ENCODE data around the gene PDSS2.

The PDSS2 gene

GRCh38 chr6:107108201-107108890, 351.0 kb downstream of the PDSS2 start:
- Histone ChIP-seq H3K9me2 (replicated peaks; ENCODE audit: insufficient read depth, low read length) (no peaks in the 10 kb centered on the region), H2AFZ (ENCODE audit: low read depth, low read length, severe bottlenecking) (no peak overlapping the region), H3K79me2 (ENCODE audit: insufficient read depth, low read length) (peaks cover 16% of the 10 kb centered on the region; the same call in 1 of the 2 replicates), H3K9ac (ENCODE audit: low read length) (no peak overlapping the region), H3K4me3 (ENCODE audit: insufficient read depth, low read length, poor library complexity, severe bottlenecking) (no peak overlapping the region), H3K27me3 (ENCODE audit: low read length) (no peaks in the 10 kb centered on the region), H3K4me2 (ENCODE audit: low read depth, low read length, poor library complexity, severe bottlenecking) (no peak overlapping the region), H3F3A (ENCODE audit: insufficient read depth) (no peaks in the 10 kb centered on the region), H3K36me3 (ENCODE audit: low read length) (no peaks in the 10 kb centered on the region), H3K9me3 (ENCODE audit: insufficient read depth, low read length) (no peaks in the 10 kb centered on the region), H4K20me1 (ENCODE audit: low read depth, low read length) (no peaks in the 10 kb centered on the region), H3K27ac (ENCODE audit: low read depth, low read length) (no peak overlapping the region)
- TF ChIP-seq EZH2phosphoT487 (conservative IDR thresholded peaks at IDR 0.05; ENCODE audit: low read length) (no peak), CTCF (IDR thresholded peaks at IDR 0.05; ENCODE audit: insufficient read depth, low read length, poor library complexity, severe bottlenecking) (no peak)

GRCh38 chr6:107107791-107108190, 351.6 kb downstream of the PDSS2 start:
- no peaks in the 10 kb centered on the region for H3K9me3 ChIP-seq (ENCODE audit: insufficient read depth, low read length)
- no peaks in the 10 kb centered on the region for H3F3A ChIP-seq (ENCODE audit: insufficient read depth)
- H3K27ac ChIP-seq (ENCODE audit: low read depth, low read length): no peak overlapping the region
- H3K9ac ChIP-seq (ENCODE audit: low read length): no peak overlapping the region
- H3K9me2 ChIP-seq (replicated peaks; ENCODE audit: insufficient read depth, low read length): no peaks in the 10 kb centered on the region
- H4K20me1 ChIP-seq (ENCODE audit: low read depth, low read length): no peaks in the 10 kb centered on the region
- H3K4me3 ChIP-seq (ENCODE audit: insufficient read depth, low read length, poor library complexity, severe bottlenecking): no peak overlapping the region
- no peak for TF ChIP-seq CTCF (IDR thresholded peaks at IDR 0.05; ENCODE audit: insufficient read depth, low read length, poor library complexity, severe bottlenecking)
- TF ChIP-seq EZH2phosphoT487 (conservative IDR thresholded peaks at IDR 0.05; ENCODE audit: low read length): no peak
- H3K4me2 ChIP-seq (ENCODE audit: low read depth, low read length, poor library complexity, severe bottlenecking): no peak overlapping the region
- peaks cover 12% of the 10 kb centered on the region; the same call in 1 of the 2 replicates for H3K79me2 ChIP-seq (ENCODE audit: insufficient read depth, low read length)
- H2AFZ ChIP-seq (ENCODE audit: low read depth, low read length, severe bottlenecking): no peak overlapping the region
- no peaks in the 10 kb centered on the region for H3K36me3 ChIP-seq (ENCODE audit: low read length)
- no peaks in the 10 kb centered on the region for H3K27me3 ChIP-seq (ENCODE audit: low read length)

GRCh38 chr6:107106165-107106564, 353.2 kb downstream of the PDSS2 start:
- Histone ChIP-seq H3K9me3 (ENCODE audit: insufficient read depth, low read length) (no peaks in the 10 kb centered on the region), H4K20me1 (ENCODE audit: low read depth, low read length) (no peaks in the 10 kb centered on the region), H3K9ac (ENCODE audit: low read length) (no peak overlapping the region), H3K27me3 (ENCODE audit: low read length) (no peaks in the 10 kb centered on the region), H3K27ac (ENCODE audit: low read depth, low read length) (no peak overlapping the region), H3K79me2 (ENCODE audit: insufficient read depth, low read length) (0 out of 2 replicates have a peak, but pooled peaks cover 7% of the 10 kb centered on the region), H3K36me3 (ENCODE audit: low read length) (no peaks in the 10 kb centered on the region), H3K4me2 (ENCODE audit: low read depth, low read length, poor library complexity, severe bottlenecking) (no peak overlapping the region), H3K4me3 (ENCODE audit: insufficient read depth, low read length, poor library complexity, severe bottlenecking) (no peak overlapping the region), H3F3A (ENCODE audit: insufficient read depth) (no peaks in the 10 kb centered on the region), H3K9me2 (replicated peaks; ENCODE audit: insufficient read depth, low read length) (no peaks in the 10 kb centered on the region), H2AFZ (ENCODE audit: low read depth, low read length, severe bottlenecking) (no peak overlapping the region)
- TF ChIP-seq EZH2phosphoT487 (conservative IDR thresholded peaks at IDR 0.05; ENCODE audit: low read length): no peak
- TF ChIP-seq CTCF (IDR thresholded peaks at IDR 0.05; ENCODE audit: insufficient read depth, low read length, poor library complexity, severe bottlenecking): no peak

Measured in SU-DHL-6 (cell line).